Thyroid gland (tissue), 4 donors: ENCODE data around the gene VPS8.

ENCODE experiments used
- CTCF ChIP-seq, 6 experiments: fragments of 200-600 bp in 3 of 6; fragments of 450-650 bp in 3 of 6; sonication (generic) in 3 of 6; IDR thresholded peaks; one replicate each; pipeline ENCODE4 v1.5.1; 2016 to 2019; ENCODE audit warnings: antibody characterized with exemption in 6 of 6, mild to moderate bottlenecking in 2 of 6, inconsistent platforms in 1 of 6, moderate library complexity in 1 of 6
- POLR2A ChIP-seq, 2 donors: fragments of 450-650 bp; IDR thresholded peaks; one replicate each; pipeline ENCODE4 v1.6.1; 2017; ENCODE audit warnings: antibody characterized with exemption in 2 of 2, mild to moderate bottlenecking in 2 of 2, moderate library complexity in 1 of 2

GRCh38 chr3:184889312-184889904 is 77.4 kb downstream of the VPS8 start:
- no peak for TF ChIP-seq CTCF (IDR thresholded peaks at IDR 0.05)
- TF ChIP-seq POLR2A (IDR thresholded peaks at IDR 0.05) = no peak
